ENCODE data around the gene CAP2. TPM values are rescaled to one million over a fixed set of nuclear protein-coding genes. Genes with fewer than 3 reads are reported as not detected.

CAP2 gene
- total RNA-seq, 1 experiment from 2014 or later = 37.0 TPM

- in situ Hi-C loops (cut with HindIII; ENCODE audit: low pct_unique_long_range_greater_than_20kb, low sequenced_read_pairs) (no loop called here), intact Hi-C loops (cut with micrococcal nuclease; ENCODE audit: unreplicated experiment) (no loop called here)
- Histone ChIP-seq H3K9me3 (ENCODE audit: control insufficient read depth, insufficient read depth, low read depth, low read length) (no peaks in the 10 kb centered on the region), H3K36me3 (ENCODE audit: control insufficient read depth, insufficient read depth, low read length) (no peaks in the 10 kb centered on the region), H3K4me1 (ENCODE audit: control insufficient read depth, insufficient read depth, low read length) (no peaks in the 10 kb centered on the region), H3K27ac (ENCODE audit: low read length) (no peak overlapping the region), H3K27me3 (ENCODE audit: control insufficient read depth, insufficient read depth, low read length) (no peaks in the 10 kb centered on the region), H3K4me3 (ENCODE audit: low read depth in 2 of 2, low read length in 2 of 2) (no peak overlapping the region)
- TF ChIP-seq SIN3A (IDR thresholded peaks at IDR 0.05; ENCODE audit: borderline replicate concordance, insufficient read depth, low read depth, low read length) (no peak), REST (IDR thresholded peaks at IDR 0.05; ENCODE audit: insufficient read depth in 1 of 2, low read depth in 2 of 2, low read length in 1 of 2) (no peak), CTCF (IDR thresholded peaks at IDR 0.05) (no peak), TCF7L2 (IDR thresholded peaks at IDR 0.05; ENCODE audit: low read depth, low read length) (no peak), POLR2AphosphoS5 (IDR thresholded peaks at IDR 0.05; ENCODE audit: low read depth, low read length) (no peak)
- no peak for DNase-seq (ENCODE audit: low read depth, low spot score)
- ChIA-PET POLR2A (no interaction called here), CTCF (no interaction called here)
- BruUV-seq (replicated peaks) = no TSS peak
- ATAC-seq = no peak
Measured at GRCh38 chr6:17450397-17450796, 57.0 kb downstream of the CAP2 start.

- no peak for DNase-seq (ENCODE audit: low read depth, low spot score)
Measured at GRCh38 chr6:17450832-17451231, 57.4 kb downstream of the CAP2 start.

More at GRCh38 chr6:17450832-17451231, 57.4 kb downstream of the CAP2 start:
- Histone ChIP-seq H3K27me3 (ENCODE audit: control insufficient read depth, insufficient read depth, low read length) (no peaks in the 10 kb centered on the region), H3K4me3 (ENCODE audit: low read depth in 2 of 2, low read length in 2 of 2) (no peak overlapping the region), H3K9me3 (ENCODE audit: control insufficient read depth, insufficient read depth, low read depth, low read length) (no peaks in the 10 kb centered on the region), H3K4me1 (ENCODE audit: control insufficient read depth, insufficient read depth, low read length) (no peaks in the 10 kb centered on the region), H3K36me3 (ENCODE audit: control insufficient read depth, insufficient read depth, low read length) (no peaks in the 10 kb centered on the region), H3K27ac (ENCODE audit: low read length) (no peak overlapping the region)
- intact Hi-C loops (cut with micrococcal nuclease; ENCODE audit: unreplicated experiment) = no loop called here
- in situ Hi-C loops (cut with HindIII; ENCODE audit: low pct_unique_long_range_greater_than_20kb, low sequenced_read_pairs) = no loop called here
- ChIA-PET CTCF (no interaction called here), POLR2A (no interaction called here)
- TF ChIP-seq POLR2AphosphoS5 (IDR thresholded peaks at IDR 0.05; ENCODE audit: low read depth, low read length) (no peak), REST (IDR thresholded peaks at IDR 0.05; ENCODE audit: insufficient read depth in 1 of 2, low read depth in 2 of 2, low read length in 1 of 2) (no peak)
- no TSS peak for BruUV-seq (replicated peaks)
- no peak for ATAC-seq
